HFFc6 (cell line): ENCODE data around the gene OR6S1. TPM values are rescaled to one million over a fixed set of nuclear protein-coding genes. Genes with fewer than 3 reads are reported as not detected.

Source experiments
- DNase-seq: peaks from one replicate; pipeline ENCODE4 v3.0.0-alpha.2; 2018
- H3K27ac Mint-ChIP-seq: 2 replicates; pipeline ENCODE4 v1.8.0; 2020; ENCODE audit warnings: mild to moderate bottlenecking, mixed read lengths
- H3K27me3 Mint-ChIP-seq: 2 replicates; pipeline ENCODE4 v1.8.0; 2021; ENCODE audit warnings: mild to moderate bottlenecking, moderate library complexity, mixed read lengths; ENCODE audit not compliant: insufficient read depth
- H3K36me3 Mint-ChIP-seq: 2 replicates; pipeline ENCODE4 v1.8.0; 2021; ENCODE audit warnings: low read depth, mixed read lengths
- H3K4me1 Mint-ChIP-seq: 2 replicates; pipeline ENCODE4 v1.8.0; 2020; ENCODE audit warnings: low read depth, mixed read lengths
- H3K4me3 Mint-ChIP-seq: 2 replicates; pipeline ENCODE4 v1.8.0; 2020; ENCODE audit warnings: mild to moderate bottlenecking, moderate library complexity, mixed read lengths
- H3K9me3 Mint-ChIP-seq: 2 replicates; pipeline ENCODE4 v1.8.0; 2020; ENCODE audit warnings: mild to moderate bottlenecking, mixed read lengths
- CTCF ChIP-seq: fragments of 200-600 bp; sonication (generic); IDR thresholded peaks from 2 replicates; pipeline ENCODE4 v1.5.0; 2021; ENCODE audit warnings: antibody characterized with exemption, mild to moderate bottlenecking
- total RNA-seq, 6 experiments: library from RNA; stranded (reverse); fragmentation: NEBNext Ultra II Directional; extraction: Animal tissue kit (Norgen Biotek cat#: 25700); gene quantifications; 2 replicates in 1 of 6; 3 replicates in 5 of 6; pipeline ENCODE4 v1.2.3, GENCODE V29; 2021

OR6S1 gene
- total RNA-seq, 6 experiments from 2014 or later, result not detected

- H3K27ac Mint-ChIP-seq, result no peak within 1 kb of the TSS
These were observed 50.3 kb downstream of the OR6S1 start, which contains the start of gene RNASE12 for GRCh38 chr14:20591235-20591634. Gene RNASE12 (minus strand): TSS chr14:20591376. CDS start chr14:20590723, 653 bp downstream.

More at GRCh38 chr14:20591235-20591634, 50.3 kb downstream of the OR6S1 start, which contains the start of gene RNASE12:
- Mint-ChIP-seq H3K36me3 (no peaks in the 10 kb centered on the region), H3K9me3 (no peaks in the 10 kb centered on the region), H3K4me3 (peak within 1 kb of the TSS; percentile 63), H3K4me1 (peaks cover 13% of the 10 kb centered on the region; the same call in 1 of the 2 replicates), H3K27me3 (peaks cover 11% of the 10 kb centered on the region)
- no peak for TF ChIP-seq CTCF
- DNase-seq, result no peak

Other genes with a start within 250 kb of the OR6S1 start
- 10 to 100 TPM; 11.6 to 16.1 (median 13.7) TPM for gene TEP1, start 228.2 kb downstream of the OR6S1 start, total RNA-seq
- under 1 TPM in 1 of 6 experiments, not detected in 5; 0.05 TPM for gene KLHL33, start 205.5 kb downstream of the OR6S1 start, total RNA-seq
- 10 to 100 TPM; 26.4 to 33.8 (median 30.7) TPM for gene OSGEP, start 186.9 kb downstream of the OR6S1 start, total RNA-seq
- 100 to 1,000 TPM; 161 to 189 (median 184) TPM for gene APEX1, start 186.5 kb downstream of the OR6S1 start, total RNA-seq
- gene PIP4P1, start 180.3 kb downstream of the OR6S1 start, total RNA-seq, result 10 to 100 TPM; 17.0 to 20.3 (median 19.2) TPM
- gene PNP, start 172.3 kb downstream of the OR6S1 start, total RNA-seq, result 10 to 100 TPM; 19.8 to 32.3 (median 25.7) TPM
- under 1 TPM in 2 of 6 experiments, not detected in 4; 0.14 to 0.17 TPM for gene RNASE10, start 136.2 kb downstream of the OR6S1 start, total RNA-seq
- not detected for gene RNASE9, start 80.6 kb downstream of the OR6S1 start, total RNA-seq
- not detected for gene RNASE11, start 53.7 kb downstream of the OR6S1 start, total RNA-seq
- gene RNASE12, start 50.3 kb downstream of the OR6S1 start, total RNA-seq, result not detected
- gene RNASE4, start 42.9 kb upstream of the OR6S1 start, total RNA-seq, result 1 to 10 TPM; 2.8 to 6.9 (median 5.3) TPM
- 1 to 10 TPM; 2.4 to 4.0 (median 3.2) TPM for gene ANG, start 47.1 kb upstream of the OR6S1 start, total RNA-seq
- gene EDDM3A, start 104.2 kb upstream of the OR6S1 start, total RNA-seq, result not detected
- not detected for gene EDDM3B, start 126.7 kb upstream of the OR6S1 start, total RNA-seq
- not detected for gene RNASE6, start 139.6 kb upstream of the OR6S1 start, total RNA-seq
- not detected for gene RNASE1, start 161.2 kb upstream of the OR6S1 start, total RNA-seq
- gene RNASE3, start 249.7 kb upstream of the OR6S1 start, total RNA-seq, result not detected